HepG2 (cell line): Measurements from ENCODE around the gene ERMARD. TPM values are rescaled to one million over a fixed set of nuclear protein-coding genes. Genes with fewer than 3 reads are reported as not detected.

ENCODE experiments used
- ARNT2 ChIP-seq: sonication (generic); formaldehyde crosslinking; IDR thresholded peaks from 2 replicates; pipeline ENCODE4 v1.8.0; 2022; ENCODE audit warnings: mild to moderate bottlenecking, low read depth, missing genetic modification reagents, moderate library complexity
- FOXJ3 ChIP-seq: sonication (generic); formaldehyde crosslinking; IDR thresholded peaks from 2 replicates; pipeline ENCODE4 v1.4.0; 2020; ENCODE audit warnings: missing genetic modification reagents, mild to moderate bottlenecking, borderline replicate concordance
- FOXO1 ChIP-seq: sonication (generic); formaldehyde crosslinking; IDR thresholded peaks from 2 replicates; pipeline ENCODE4 v1.4.0; 2020; ENCODE audit warnings: missing genetic modification reagents
- GPN1 ChIP-seq: sonication (generic); formaldehyde crosslinking; IDR thresholded peaks from 2 replicates; pipeline ENCODE4 v1.5.1; 2020; ENCODE audit warnings: missing genetic modification reagents, borderline replicate concordance
- HMG20A ChIP-seq: IDR thresholded peaks from 2 replicates; pipeline ENCODE4 v1.6.1; 2016; ENCODE audit warnings: borderline replicate concordance
- IKZF4 ChIP-seq: sonication (generic); formaldehyde crosslinking; IDR thresholded peaks from 2 replicates; pipeline ENCODE4 v1.5.1; 2020; ENCODE audit warnings: borderline replicate concordance, mild to moderate bottlenecking, low read depth, missing genetic modification reagents; ENCODE audit errors: not compliant biosample characterization
- JUND ChIP-seq: sonication (generic); formaldehyde crosslinking; IDR thresholded peaks from 2 replicates; pipeline ENCODE4 v1.8.0; 2022; ENCODE audit warnings: mild to moderate bottlenecking, missing genetic modification reagents
- KLF9 ChIP-seq: IDR thresholded peaks from 2 replicates; pipeline ENCODE4 v1.6.1; 2016; ENCODE audit warnings: low read depth
- RFX5 ChIP-seq: IDR thresholded peaks from 2 replicates; pipeline ENCODE4 v1.6.1; 2011; ENCODE audit warnings: low read depth, low read length, improper control_type of control experiment
- TAF15 ChIP-seq: fragments of 200-400 bp; formaldehyde crosslinking; IDR thresholded peaks from one replicate; pipeline ENCODE4 v1.6.1; 2018; ENCODE audit warnings: mild to moderate bottlenecking, low read depth, low read length; ENCODE audit not compliant: poor library complexity, severe bottlenecking
- THAP11 ChIP-seq: IDR thresholded peaks from 2 replicates; pipeline ENCODE4 v1.6.1; 2016; ENCODE audit warnings: missing biosample characterization, missing genetic modification reagents
- ZNF10 ChIP-seq: sonication (generic); formaldehyde crosslinking; IDR thresholded peaks from 2 replicates; pipeline ENCODE4 v1.4.0; 2020; ENCODE audit warnings: mild to moderate bottlenecking, low read depth, missing genetic modification reagents, borderline replicate concordance
- ZNF230 ChIP-seq: sonication (generic); formaldehyde crosslinking; IDR thresholded peaks from 2 replicates; pipeline ENCODE4 v1.4.0; 2020; ENCODE audit warnings: mild to moderate bottlenecking, missing genetic modification reagents
- ZNF496 ChIP-seq: sonication (generic); formaldehyde crosslinking; IDR thresholded peaks from 2 replicates; pipeline ENCODE4 v1.8.1; 2023; ENCODE audit warnings: mild to moderate bottlenecking, moderate library complexity, missing genetic modification reagents; ENCODE audit not compliant: insufficient replicate concordance
- ZNF562 ChIP-seq: sonication (generic); formaldehyde crosslinking; IDR thresholded peaks from 2 replicates; pipeline ENCODE4 v1.8.0; 2022; ENCODE audit warnings: missing genetic modification reagents, borderline replicate concordance
- ZNF788 ChIP-seq: sonication (generic); formaldehyde crosslinking; IDR thresholded peaks from 2 replicates; pipeline ENCODE4 v1.5.0; 2020; ENCODE audit warnings: mild to moderate bottlenecking, missing genetic modification reagents, borderline replicate concordance
- ZNF792 ChIP-seq: IDR thresholded peaks from 2 replicates; pipeline ENCODE4 v1.6.1; 2016
- ZNF83 ChIP-seq: sonication (generic); formaldehyde crosslinking; IDR thresholded peaks from 2 replicates; pipeline ENCODE4 v1.4.0; 2020; ENCODE audit warnings: missing genetic modification reagents, mild to moderate bottlenecking, borderline replicate concordance
- ZSCAN22 ChIP-seq: sonication (generic); formaldehyde crosslinking; IDR thresholded peaks from 2 replicates; pipeline ENCODE4 v1.4.0; 2020; ENCODE audit warnings: mild to moderate bottlenecking, missing genetic modification reagents
- polyA plus RNA-seq, 8 experiments: library from polyadenylated mRNA; depleted of rRNA in 3 of 8; stranded (reverse) in 7 of 8; unstranded in 1 of 8; fragments of >200 nt; fragmentation: Illumina TruSeq in 4 of 8; extraction: Trizol in 4 of 8; gene quantifications; 2 replicates each; pipeline versions ENCODE4 v1.2.1 to v1.2.3, GENCODE V29; 2011 to 2016; ENCODE audit warnings: low read depth in 4 of 8, missing spikeins in 1 of 8, mixed read lengths in 1 of 8; ENCODE audit not compliant: insufficient read depth in 1 of 8
- total RNA-seq, 5 experiments: library from RNA; depleted of rRNA; stranded (reverse); fragments of >200 nt; fragmentation: Illumina TruSeq; extraction: Trizol; gene quantifications; 2 replicates each; pipeline ENCODE4 v1.2.3, GENCODE V29; 2016; ENCODE audit warnings: low read depth in 1 of 5
- TF ChIP-seq, protein P1 (sequence below): sonication (generic); formaldehyde crosslinking; IDR thresholded peaks from 2 replicates; pipeline ENCODE4 v1.4.0; 2020; ENCODE audit warnings: missing genetic modification reagents, mild to moderate bottlenecking, borderline replicate concordance
- TF ChIP-seq, protein P2 (sequence below): sonication (generic); formaldehyde crosslinking; IDR thresholded peaks from 2 replicates; pipeline ENCODE4 v1.5.0; 2020; ENCODE audit warnings: mild to moderate bottlenecking, missing genetic modification reagents, borderline replicate concordance
- TF ChIP-seq, protein P3 (sequence below): fragments of 450-650 bp; IDR thresholded peaks from 2 replicates; pipeline ENCODE4 v1.6.1; 2016
- TF ChIP-seq, protein P4 (sequence below): sonication (generic); formaldehyde crosslinking; IDR thresholded peaks from 2 replicates; pipeline ENCODE4 v1.4.0; 2020; ENCODE audit warnings: mild to moderate bottlenecking, missing genetic modification reagents

Gene ERMARD
- total and polyA plus RNA-seq, 2 of the 13 experiments (the other 11 are each of a cell fraction or from before 2014, with no cell fraction given) = 8.8 to 10.7 TPM

- TF ChIP-seq, protein P1, sequence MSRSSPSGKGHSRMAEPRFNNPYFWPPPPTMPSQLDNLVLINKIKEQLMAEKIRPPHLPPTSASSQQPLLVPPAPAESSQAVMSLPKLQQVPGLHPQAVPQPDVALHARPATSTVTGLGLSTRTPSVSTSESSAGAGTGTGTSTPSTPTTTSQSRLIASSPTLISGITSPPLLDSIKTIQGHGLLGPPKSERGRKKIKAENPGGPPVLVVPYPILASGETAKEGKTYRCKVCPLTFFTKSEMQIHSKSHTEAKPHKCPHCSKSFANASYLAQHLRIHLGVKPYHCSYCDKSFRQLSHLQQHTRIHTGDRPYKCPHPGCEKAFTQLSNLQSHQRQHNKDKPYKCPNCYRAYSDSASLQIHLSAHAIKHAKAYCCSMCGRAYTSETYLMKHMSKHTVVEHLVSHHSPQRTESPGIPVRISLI = no peak
- TF ChIP-seq FOXJ3 (CRISPR knock-in tag) (peak; percentile 32; the same call in 1 of the 2 replicates), ZNF562 (CRISPR knock-in tag) (no peak), KLF9 (CRISPR knock-in tag) (no peak), ZNF496 (CRISPR knock-in tag) (no peak), ZNF788 (CRISPR knock-in tag) (no peak), RFX5 (no peak), ZNF83 (CRISPR knock-in tag) (no peak), ARNT2 (CRISPR knock-in tag) (no peak), GPN1 (CRISPR knock-in tag) (no peak), ZSCAN22 (no peak), ZNF792 (no peak), FOXO1 (CRISPR knock-in tag) (no peak), JUND (CRISPR knock-in tag) (no peak), THAP11 (CRISPR knock-in tag) (no peak), ZNF10 (no peak), HMG20A (CRISPR knock-in tag) (no peak; the same call in 1 of the 2 replicates), ZNF230 (CRISPR knock-in tag) (no peak), IKZF4 (CRISPR knock-in tag) (no peak), TAF15 (no peak)
- TF ChIP-seq, protein P2, sequence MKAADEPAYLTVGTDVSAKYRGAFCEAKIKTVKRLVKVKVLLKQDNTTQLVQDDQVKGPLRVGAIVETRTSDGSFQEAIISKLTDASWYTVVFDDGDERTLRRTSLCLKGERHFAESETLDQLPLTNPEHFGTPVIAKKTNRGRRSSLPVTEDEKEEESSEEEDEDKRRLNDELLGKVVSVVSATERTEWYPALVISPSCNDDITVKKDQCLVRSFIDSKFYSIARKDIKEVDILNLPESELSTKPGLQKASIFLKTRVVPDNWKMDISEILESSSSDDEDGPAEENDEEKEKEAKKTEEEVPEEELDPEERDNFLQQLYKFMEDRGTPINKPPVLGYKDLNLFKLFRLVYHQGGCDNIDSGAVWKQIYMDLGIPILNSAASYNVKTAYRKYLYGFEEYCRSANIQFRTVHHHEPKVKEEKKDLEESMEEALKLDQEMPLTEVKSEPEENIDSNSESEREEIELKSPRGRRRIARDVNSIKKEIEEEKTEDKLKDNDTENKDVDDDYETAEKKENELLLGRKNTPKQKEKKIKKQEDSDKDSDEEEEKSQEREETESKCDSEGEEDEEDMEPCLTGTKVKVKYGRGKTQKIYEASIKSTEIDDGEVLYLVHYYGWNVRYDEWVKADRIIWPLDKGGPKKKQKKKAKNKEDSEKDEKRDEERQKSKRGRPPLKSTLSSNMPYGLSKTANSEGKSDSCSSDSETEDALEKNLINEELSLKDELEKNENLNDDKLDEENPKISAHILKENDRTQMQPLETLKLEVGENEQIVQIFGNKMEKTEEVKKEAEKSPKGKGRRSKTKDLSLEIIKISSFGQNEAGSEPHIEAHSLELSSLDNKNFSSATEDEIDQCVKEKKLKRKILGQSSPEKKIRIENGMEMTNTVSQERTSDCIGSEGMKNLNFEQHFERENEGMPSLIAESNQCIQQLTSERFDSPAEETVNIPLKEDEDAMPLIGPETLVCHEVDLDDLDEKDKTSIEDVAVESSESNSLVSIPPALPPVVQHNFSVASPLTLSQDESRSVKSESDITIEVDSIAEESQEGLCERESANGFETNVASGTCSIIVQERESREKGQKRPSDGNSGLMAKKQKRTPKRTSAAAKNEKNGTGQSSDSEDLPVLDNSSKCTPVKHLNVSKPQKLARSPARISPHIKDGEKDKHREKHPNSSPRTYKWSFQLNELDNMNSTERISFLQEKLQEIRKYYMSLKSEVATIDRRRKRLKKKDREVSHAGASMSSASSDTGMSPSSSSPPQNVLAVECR (CRISPR knock-in tag) = peak; percentile 73
- TF ChIP-seq, protein P3, sequence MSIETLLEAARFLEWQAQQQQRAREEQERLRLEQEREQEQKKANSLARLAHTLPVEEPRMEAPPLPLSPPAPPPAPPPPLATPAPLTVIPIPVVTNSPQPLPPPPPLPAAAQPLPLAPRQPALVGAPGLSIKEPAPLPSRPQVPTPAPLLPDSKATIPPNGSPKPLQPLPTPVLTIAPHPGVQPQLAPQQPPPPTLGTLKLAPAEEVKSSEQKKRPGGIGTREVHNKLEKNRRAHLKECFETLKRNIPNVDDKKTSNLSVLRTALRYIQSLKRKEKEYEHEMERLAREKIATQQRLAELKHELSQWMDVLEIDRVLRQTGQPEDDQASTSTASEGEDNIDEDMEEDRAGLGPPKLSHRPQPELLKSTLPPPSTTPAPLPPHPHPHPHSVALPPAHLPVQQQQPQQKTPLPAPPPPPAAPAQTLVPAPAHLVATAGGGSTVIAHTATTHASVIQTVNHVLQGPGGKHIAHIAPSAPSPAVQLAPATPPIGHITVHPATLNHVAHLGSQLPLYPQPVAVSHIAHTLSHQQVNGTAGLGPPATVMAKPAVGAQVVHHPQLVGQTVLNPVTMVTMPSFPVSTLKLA = no peak
- TF ChIP-seq, protein P4, sequence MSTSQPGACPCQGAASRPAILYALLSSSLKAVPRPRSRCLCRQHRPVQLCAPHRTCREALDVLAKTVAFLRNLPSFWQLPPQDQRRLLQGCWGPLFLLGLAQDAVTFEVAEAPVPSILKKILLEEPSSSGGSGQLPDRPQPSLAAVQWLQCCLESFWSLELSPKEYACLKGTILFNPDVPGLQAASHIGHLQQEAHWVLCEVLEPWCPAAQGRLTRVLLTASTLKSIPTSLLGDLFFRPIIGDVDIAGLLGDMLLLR (CRISPR knock-in tag) = no peak
These were observed 28.8 kb upstream of the ERMARD start (continued) for GRCh38 chr6:169722362-169723199.
